ENCODE results near the gene FHL3.

- TF ChIP-seq RFX5 (IDR thresholded peaks at IDR 0.05; ENCODE audit: low read length): no peak
- TF ChIP-seq, protein P1, sequence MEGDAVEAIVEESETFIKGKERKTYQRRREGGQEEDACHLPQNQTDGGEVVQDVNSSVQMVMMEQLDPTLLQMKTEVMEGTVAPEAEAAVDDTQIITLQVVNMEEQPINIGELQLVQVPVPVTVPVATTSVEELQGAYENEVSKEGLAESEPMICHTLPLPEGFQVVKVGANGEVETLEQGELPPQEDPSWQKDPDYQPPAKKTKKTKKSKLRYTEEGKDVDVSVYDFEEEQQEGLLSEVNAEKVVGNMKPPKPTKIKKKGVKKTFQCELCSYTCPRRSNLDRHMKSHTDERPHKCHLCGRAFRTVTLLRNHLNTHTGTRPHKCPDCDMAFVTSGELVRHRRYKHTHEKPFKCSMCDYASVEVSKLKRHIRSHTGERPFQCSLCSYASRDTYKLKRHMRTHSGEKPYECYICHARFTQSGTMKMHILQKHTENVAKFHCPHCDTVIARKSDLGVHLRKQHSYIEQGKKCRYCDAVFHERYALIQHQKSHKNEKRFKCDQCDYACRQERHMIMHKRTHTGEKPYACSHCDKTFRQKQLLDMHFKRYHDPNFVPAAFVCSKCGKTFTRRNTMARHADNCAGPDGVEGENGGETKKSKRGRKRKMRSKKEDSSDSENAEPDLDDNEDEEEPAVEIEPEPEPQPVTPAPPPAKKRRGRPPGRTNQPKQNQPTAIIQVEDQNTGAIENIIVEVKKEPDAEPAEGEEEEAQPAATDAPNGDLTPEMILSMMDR (IDR thresholded peaks at IDR 0.05): no peak
- TF ChIP-seq SIN3A (IDR thresholded peaks at IDR 0.05; ENCODE audit: borderline replicate concordance, low read depth, low read length): no peak
- no peak for TF ChIP-seq RCOR1 (IDR thresholded peaks at IDR 0.05; ENCODE audit: low read length)
- no peak for TF ChIP-seq SMC3 (IDR thresholded peaks at IDR 0.05; ENCODE audit: low read depth, low read length)
- TF ChIP-seq, protein P2, sequence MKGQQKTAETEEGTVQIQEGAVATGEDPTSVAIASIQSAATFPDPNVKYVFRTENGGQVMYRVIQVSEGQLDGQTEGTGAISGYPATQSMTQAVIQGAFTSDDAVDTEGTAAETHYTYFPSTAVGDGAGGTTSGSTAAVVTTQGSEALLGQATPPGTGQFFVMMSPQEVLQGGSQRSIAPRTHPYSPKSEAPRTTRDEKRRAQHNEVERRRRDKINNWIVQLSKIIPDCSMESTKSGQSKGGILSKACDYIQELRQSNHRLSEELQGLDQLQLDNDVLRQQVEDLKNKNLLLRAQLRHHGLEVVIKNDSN (IDR thresholded peaks at IDR 0.05; ENCODE audit: borderline replicate concordance, low read depth): no peak
- TF ChIP-seq POLR2AphosphoS5 (IDR thresholded peaks at IDR 0.05; ENCODE audit: low read depth, low read length): no peak
- TF ChIP-seq ELF1 (IDR thresholded peaks at IDR 0.05): no peak
- no peak for TF ChIP-seq JUND (IDR thresholded peaks at IDR 0.05)
- TF ChIP-seq, protein P3, sequence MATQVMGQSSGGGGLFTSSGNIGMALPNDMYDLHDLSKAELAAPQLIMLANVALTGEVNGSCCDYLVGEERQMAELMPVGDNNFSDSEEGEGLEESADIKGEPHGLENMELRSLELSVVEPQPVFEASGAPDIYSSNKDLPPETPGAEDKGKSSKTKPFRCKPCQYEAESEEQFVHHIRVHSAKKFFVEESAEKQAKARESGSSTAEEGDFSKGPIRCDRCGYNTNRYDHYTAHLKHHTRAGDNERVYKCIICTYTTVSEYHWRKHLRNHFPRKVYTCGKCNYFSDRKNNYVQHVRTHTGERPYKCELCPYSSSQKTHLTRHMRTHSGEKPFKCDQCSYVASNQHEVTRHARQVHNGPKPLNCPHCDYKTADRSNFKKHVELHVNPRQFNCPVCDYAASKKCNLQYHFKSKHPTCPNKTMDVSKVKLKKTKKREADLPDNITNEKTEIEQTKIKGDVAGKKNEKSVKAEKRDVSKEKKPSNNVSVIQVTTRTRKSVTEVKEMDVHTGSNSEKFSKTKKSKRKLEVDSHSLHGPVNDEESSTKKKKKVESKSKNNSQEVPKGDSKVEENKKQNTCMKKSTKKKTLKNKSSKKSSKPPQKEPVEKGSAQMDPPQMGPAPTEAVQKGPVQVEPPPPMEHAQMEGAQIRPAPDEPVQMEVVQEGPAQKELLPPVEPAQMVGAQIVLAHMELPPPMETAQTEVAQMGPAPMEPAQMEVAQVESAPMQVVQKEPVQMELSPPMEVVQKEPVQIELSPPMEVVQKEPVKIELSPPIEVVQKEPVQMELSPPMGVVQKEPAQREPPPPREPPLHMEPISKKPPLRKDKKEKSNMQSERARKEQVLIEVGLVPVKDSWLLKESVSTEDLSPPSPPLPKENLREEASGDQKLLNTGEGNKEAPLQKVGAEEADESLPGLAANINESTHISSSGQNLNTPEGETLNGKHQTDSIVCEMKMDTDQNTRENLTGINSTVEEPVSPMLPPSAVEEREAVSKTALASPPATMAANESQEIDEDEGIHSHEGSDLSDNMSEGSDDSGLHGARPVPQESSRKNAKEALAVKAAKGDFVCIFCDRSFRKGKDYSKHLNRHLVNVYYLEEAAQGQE (IDR thresholded peaks at IDR 0.05; ENCODE audit: low read depth, low read length): no peak
Measured at GRCh38 chr1:37965301-37965700, 40.0 kb downstream of the FHL3 start.
